HFF-Myc (cell line): ENCODE data around the gene RSRP1.

Experiments used
- DNase-seq: peaks from one replicate; pipeline ENCODE4 v3.0.0-alpha.2; 2011; ENCODE audit warnings: low read depth; ENCODE audit errors: extremely low read depth
- H3K4me3 ChIP-seq: replicated peaks from 2 replicates; pipeline ENCODE4 v1.5.1; 2011; ENCODE audit warnings: low read depth, mild to moderate bottlenecking, control low read depth, low read length
- TF ChIP-seq, protein P1 (sequence below): IDR thresholded peaks from 2 replicates; pipeline ENCODE4 v1.5.1; 2012; ENCODE audit warnings: mild to moderate bottlenecking, low read depth, low read length, control low read depth; ENCODE audit errors: missing control alignments

Gene RSRP1

GRCh38 chr1:25209516-25209915, 37.7 kb downstream of the RSRP1 start:
- DNase-seq = no peak
- TF ChIP-seq, protein P1, sequence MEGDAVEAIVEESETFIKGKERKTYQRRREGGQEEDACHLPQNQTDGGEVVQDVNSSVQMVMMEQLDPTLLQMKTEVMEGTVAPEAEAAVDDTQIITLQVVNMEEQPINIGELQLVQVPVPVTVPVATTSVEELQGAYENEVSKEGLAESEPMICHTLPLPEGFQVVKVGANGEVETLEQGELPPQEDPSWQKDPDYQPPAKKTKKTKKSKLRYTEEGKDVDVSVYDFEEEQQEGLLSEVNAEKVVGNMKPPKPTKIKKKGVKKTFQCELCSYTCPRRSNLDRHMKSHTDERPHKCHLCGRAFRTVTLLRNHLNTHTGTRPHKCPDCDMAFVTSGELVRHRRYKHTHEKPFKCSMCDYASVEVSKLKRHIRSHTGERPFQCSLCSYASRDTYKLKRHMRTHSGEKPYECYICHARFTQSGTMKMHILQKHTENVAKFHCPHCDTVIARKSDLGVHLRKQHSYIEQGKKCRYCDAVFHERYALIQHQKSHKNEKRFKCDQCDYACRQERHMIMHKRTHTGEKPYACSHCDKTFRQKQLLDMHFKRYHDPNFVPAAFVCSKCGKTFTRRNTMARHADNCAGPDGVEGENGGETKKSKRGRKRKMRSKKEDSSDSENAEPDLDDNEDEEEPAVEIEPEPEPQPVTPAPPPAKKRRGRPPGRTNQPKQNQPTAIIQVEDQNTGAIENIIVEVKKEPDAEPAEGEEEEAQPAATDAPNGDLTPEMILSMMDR = no peak
- H3K4me3 ChIP-seq = no peak overlapping the region

DNA sequence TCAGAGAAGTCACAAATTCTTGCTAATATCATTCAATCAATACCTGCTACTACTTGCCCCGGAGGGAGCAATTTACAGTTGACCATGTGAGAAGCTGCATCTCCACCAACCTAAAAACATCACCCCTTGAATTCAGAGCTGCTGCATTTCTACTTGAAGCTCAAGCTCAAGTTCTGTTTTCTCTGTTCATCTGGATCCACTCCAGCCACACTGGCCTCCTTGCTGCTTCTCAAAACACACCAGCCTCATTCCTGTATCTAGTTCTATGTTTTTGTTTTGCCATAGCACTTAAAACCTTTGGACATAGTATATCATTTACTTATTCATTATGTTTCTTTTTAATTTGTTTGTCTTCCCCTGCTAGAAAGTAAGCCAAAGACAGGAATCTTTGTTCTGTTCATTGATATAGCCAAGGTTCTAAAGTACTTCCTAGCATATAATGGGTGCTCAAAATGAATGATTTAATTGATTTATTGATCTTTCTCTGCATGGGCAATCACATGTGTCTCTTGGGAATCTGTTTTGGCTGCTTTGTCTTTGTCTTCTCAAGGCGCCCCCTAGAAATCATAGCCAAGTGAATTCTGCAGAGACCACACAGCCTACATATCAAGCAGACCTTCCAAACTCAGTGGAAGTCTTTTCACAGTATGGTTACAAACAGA, 38.6 kb downstream of the RSRP1 start:
- H3K4me3 ChIP-seq = no peak overlapping the region
- TF ChIP-seq, protein P1 = no peak
- no peak for DNase-seq

DNA sequence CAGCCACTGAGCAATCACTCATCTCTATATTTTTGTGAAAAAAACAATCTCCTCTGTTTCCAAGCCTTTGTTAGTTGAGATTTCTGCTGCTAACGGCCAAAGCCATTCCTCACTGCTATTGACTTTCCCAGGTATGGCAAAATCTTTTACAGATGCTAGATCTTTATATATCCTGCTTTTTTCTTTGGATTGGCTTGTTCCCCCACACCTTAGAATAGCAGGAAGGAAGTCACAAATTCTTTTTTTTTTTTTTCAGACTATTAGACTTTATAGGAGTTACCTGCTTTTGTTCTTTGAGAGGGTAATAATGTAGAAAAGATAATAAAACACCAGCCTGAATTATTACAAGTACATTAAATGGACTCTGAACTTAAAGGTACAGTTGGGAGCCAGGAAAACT, 39.2 kb downstream of the RSRP1 start:
- no peak overlapping the region for H3K4me3 ChIP-seq
- DNase-seq = no peak
- TF ChIP-seq, protein P1 = no peak

DNA sequence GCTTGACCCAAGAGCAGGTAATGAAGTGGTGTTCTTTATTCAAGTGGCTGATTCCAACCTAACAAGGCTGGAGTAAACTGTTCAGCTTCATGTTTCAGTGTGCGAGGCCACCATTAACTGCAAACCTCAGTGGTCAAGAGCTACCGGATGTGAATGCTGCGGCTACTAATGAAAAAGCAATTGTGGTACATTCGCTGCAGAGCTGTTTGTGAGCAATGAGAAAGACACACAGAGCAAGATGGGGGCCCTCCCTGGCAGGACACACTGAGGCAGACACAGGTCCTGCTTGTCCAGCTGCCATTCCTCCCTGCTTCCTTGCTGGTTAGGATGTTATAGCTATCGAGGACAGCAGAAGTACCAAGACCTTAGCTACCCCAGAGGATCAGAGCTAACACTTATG, 41.1 kb downstream of the RSRP1 start:
- H3K4me3 ChIP-seq = no peak overlapping the region
- DNase-seq = no peak
- TF ChIP-seq, protein P1 = no peak

DNA sequence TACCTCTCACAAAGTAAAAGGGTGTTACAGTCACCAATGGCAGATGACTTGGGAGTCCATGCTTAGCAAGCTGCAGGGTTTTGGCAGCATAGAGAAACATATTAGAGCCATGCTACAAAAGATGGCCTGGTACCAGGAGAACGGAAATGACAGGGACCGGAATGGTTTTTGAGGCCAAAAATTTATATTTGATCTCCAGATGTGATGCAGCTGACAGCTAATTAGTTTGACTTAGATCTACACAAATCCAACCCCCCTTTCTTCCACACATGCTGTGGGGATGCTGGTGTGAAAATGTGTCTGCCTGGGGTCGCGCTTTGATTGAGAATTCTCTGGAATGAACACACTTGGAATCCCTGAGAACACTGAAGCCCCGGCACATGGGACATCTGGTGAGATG, 41.5 kb downstream of the RSRP1 start:
- H3K4me3 ChIP-seq = no peak overlapping the region
- TF ChIP-seq, protein P1 = no peak
- DNase-seq = no peak

GRCh38 chr1:25204797-25205480, 42.3 kb downstream of the RSRP1 start:
- TF ChIP-seq, protein P1 = peak; percentile 61
- no peak overlapping the region for H3K4me3 ChIP-seq
- peak; percentile 27 for DNase-seq
